ENCODE data around the gene MARK2. TPM values are rescaled to one million over a fixed set of nuclear protein-coding genes. Genes with fewer than 3 reads are reported as not detected.

The MARK2 gene
- total RNA-seq, 2 donors from 2014 or later: 39.7 to 39.8 TPM

GRCh38 chr11:63931876-63932275 is 93.0 kb downstream of the MARK2 start:
- Mint-ChIP-seq H3K27ac (no peak overlapping the region), H3K9me3 (peaks cover 1% of the 10 kb centered on the region), H3K4me1 (peaks cover 2% of the 10 kb centered on the region), H3K4me3 (no peak overlapping the region), H3K36me3 (ENCODE audit: low read depth) (no peaks in the 10 kb centered on the region), H3K27me3 (ENCODE audit: insufficient read depth) (peaks cover 25% of the 10 kb centered on the region)
- Histone ChIP-seq H3K9ac (ENCODE audit: extremely low read depth, low read length, poor library complexity, severe bottlenecking) (no peak overlapping the region), H3K27ac (ENCODE audit: low read depth, low read length) (no peak overlapping the region), H3K4me1 (ENCODE audit: control insufficient read depth, insufficient read depth, low read length) (no peaks in the 10 kb centered on the region), H3K4me3 (ENCODE audit: low read length) (no peak overlapping the region), H3K9me3 (ENCODE audit: control insufficient read depth, low read length) (no peaks in the 10 kb centered on the region), H3K27me3 (ENCODE audit: control insufficient read depth, insufficient read depth, low read length, poor library complexity, severe bottlenecking) (no peaks in the 10 kb centered on the region), H3K36me3 (ENCODE audit: control insufficient read depth, insufficient read depth, low read length) (no peaks in the 10 kb centered on the region)
- TF ChIP-seq CTCF (conservative IDR thresholded peaks at IDR 0.05): no peak
- no peak for DNase-seq
- 92% methylated on average over 4 to 12 of the region's 12 CpGs for WGBS, 2 experiments (ENCODE audit: insufficient coverage in 1 of 2, insufficient read length in 1 of 2)

GRCh38 chr11:63933459-63933858 is 94.5 kb downstream of the MARK2 start:
- no peaks in the 10 kb centered on the region for H3K9me3 ChIP-seq (ENCODE audit: control insufficient read depth, low read length)
- Mint-ChIP-seq H3K27me3 (ENCODE audit: insufficient read depth) (peaks cover 14% of the 10 kb centered on the region), H3K4me1 (no peaks in the 10 kb centered on the region), H3K4me3 (no peak overlapping the region), H3K27ac (no peak overlapping the region), H3K9me3 (peaks cover 1% of the 10 kb centered on the region), H3K36me3 (ENCODE audit: low read depth) (no peaks in the 10 kb centered on the region)
- no peak for TF ChIP-seq CTCF (conservative IDR thresholded peaks at IDR 0.05)
- H3K27ac ChIP-seq (ENCODE audit: low read depth, low read length): no peak overlapping the region
- no peak overlapping the region for H3K4me3 ChIP-seq (ENCODE audit: low read length)
- no peak overlapping the region for H3K9ac ChIP-seq (ENCODE audit: extremely low read depth, low read length, poor library complexity, severe bottlenecking)
- no peak for DNase-seq
- no peaks in the 10 kb centered on the region for H3K4me1 ChIP-seq (ENCODE audit: control insufficient read depth, insufficient read depth, low read length)
- no peaks in the 10 kb centered on the region for H3K27me3 ChIP-seq (ENCODE audit: control insufficient read depth, insufficient read depth, low read length, poor library complexity, severe bottlenecking)
- no peaks in the 10 kb centered on the region for H3K36me3 ChIP-seq (ENCODE audit: control insufficient read depth, insufficient read depth, low read length)
- 82% methylated on average over 1 of the region's 1 CpG; no CpG with 5 or more reads in 1 of the 2 experiments for WGBS, 2 experiments (ENCODE audit: insufficient coverage in 1 of 2, insufficient read length in 1 of 2)

GRCh38 chr11:63937713-63938478 is 99.0 kb downstream of the MARK2 start:
- Histone ChIP-seq H3K4me1 (ENCODE audit: control insufficient read depth, insufficient read depth, low read length) (no peaks in the 10 kb centered on the region), H3K4me3 (ENCODE audit: low read length) (peak overlapping the region; percentile 97), H3K27ac (ENCODE audit: low read depth, low read length) (peak overlapping the region; percentile 4), H3K36me3 (ENCODE audit: control insufficient read depth, insufficient read depth, low read length) (peaks cover 2% of the 10 kb centered on the region), H3K9me3 (ENCODE audit: control insufficient read depth, low read length) (no peaks in the 10 kb centered on the region), H3K27me3 (ENCODE audit: control insufficient read depth, insufficient read depth, low read length, poor library complexity, severe bottlenecking) (no peaks in the 10 kb centered on the region), H3K9ac (ENCODE audit: extremely low read depth, low read length, poor library complexity, severe bottlenecking) (peak overlapping the region; percentile 31)
- Mint-ChIP-seq H3K36me3 (ENCODE audit: low read depth) (no peaks in the 10 kb centered on the region), H3K27me3 (ENCODE audit: insufficient read depth) (no peaks in the 10 kb centered on the region), H3K4me3 (peak overlapping the region; percentile 82), H3K9me3 (peaks cover 1% of the 10 kb centered on the region), H3K27ac (peak overlapping the region; percentile 95), H3K4me1 (peaks cover 28% of the 10 kb centered on the region)
- 28 to 31% methylated on average over 29 of the region's 30 CpGs for WGBS, 2 experiments (ENCODE audit: insufficient coverage in 1 of 2, insufficient read length in 1 of 2)
- DNase-seq: peak; percentile 74
- TF ChIP-seq CTCF (conservative IDR thresholded peaks at IDR 0.05): peak; percentile 35

All from endodermal cell (in vitro differentiated cells).